Measurements from ENCODE around the gene TEX101.
"Not testable (repeated sequence)": the region's sequence is repeated elsewhere in the genome, so short reads cannot be mapped to it uniquely, and the experiment has no call there.

- TF ChIP-seq ZEB2 (tag by site-specific recombination; IDR thresholded peaks at IDR 0.05); MEIS1 (CRISPR knock-in tag; IDR thresholded peaks at IDR 0.05; ENCODE audit: borderline replicate concordance); CTCF (tag by site-specific recombination; IDR thresholded peaks at IDR 0.05); ZNF692 (tag by site-specific recombination; IDR thresholded peaks at IDR 0.05); TCF7L2 (IDR thresholded peaks at IDR 0.05; ENCODE audit: borderline replicate concordance, low read depth, low read length); ZNF76 (tag by site-specific recombination; IDR thresholded peaks at IDR 0.05; ENCODE audit: borderline replicate concordance, low read depth); REST (tag by site-specific recombination; IDR thresholded peaks at IDR 0.05); ZNF155 (tag by site-specific recombination; IDR thresholded peaks at IDR 0.05); ZNF132 (tag by site-specific recombination; IDR thresholded peaks at IDR 0.05; ENCODE audit: borderline replicate concordance); KLF10 (tag by site-specific recombination; IDR thresholded peaks at IDR 0.05); ZBTB49 (tag by site-specific recombination; IDR thresholded peaks at IDR 0.05; ENCODE audit: low read depth); GLIS2 (tag by site-specific recombination; IDR thresholded peaks at IDR 0.05); ELK4 (IDR thresholded peaks at IDR 0.05; ENCODE audit: borderline replicate concordance, low read depth, low read length): not testable (repeated sequence)
These were observed 31.4 kb upstream of the TEX101 start for GRCh38 chr19:43383254-43383653.

Measured in HEK293 (cell line).